ENCODE results near the gene CIC. TPM values are rescaled to one million over a fixed set of nuclear protein-coding genes. Genes with fewer than 3 reads are reported as not detected.

Gene CIC
- total and polyA plus RNA-seq, 2 of the 13 experiments (the other 11 are each of a cell fraction or from before 2014, with no cell fraction given), result 5.9 to 8.0 TPM

DNA sequence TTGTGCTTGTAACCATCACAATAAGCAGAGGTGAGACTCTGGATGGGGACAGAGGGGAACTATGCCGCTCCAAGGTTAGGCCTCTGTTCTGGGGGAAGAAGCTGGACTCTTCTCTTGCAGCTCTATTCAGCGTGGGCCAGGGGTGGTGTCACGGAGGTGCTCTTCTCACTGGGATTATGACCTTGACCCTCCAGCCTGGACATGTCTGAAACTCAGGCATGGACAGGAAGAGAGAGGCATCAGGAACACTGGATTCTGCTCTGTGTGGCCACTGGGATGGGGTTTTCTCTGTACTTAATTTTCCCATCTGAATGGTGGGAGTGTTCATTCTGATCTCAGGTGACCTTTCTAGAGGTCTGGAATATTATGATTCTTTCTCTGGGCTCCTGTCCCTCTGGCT is 64.0 kb downstream of the CIC start:
- FAIRE-seq, result no peak
- no peak overlapping the region for H3K27ac ChIP-seq (ENCODE audit: extremely low read length, insufficient read depth, low read length)
- no peak overlapping the region for H3K4me3 ChIP-seq (replicated peaks in 1 of 3; ENCODE audit: insufficient read depth in 1 of 3, low read depth in 2 of 3, low read length in 3 of 3)
- H3K4me1 ChIP-seq (ENCODE audit: insufficient read depth, low read length), result peaks cover 18% of the 10 kb centered on the region
- intact Hi-C loops (cut with micrococcal nuclease; ENCODE audit: unreplicated experiment), result no loop called here
- ATAC-seq, result peak; percentile 65; the same call in 2 of the 3 replicates
- CTCF ChIA-PET (ENCODE audit: low intra/inter-chr PET ratio, low total read pairs), result no interaction called here
- in situ Hi-C loops (cut with HindIII; ENCODE audit: extremely low pct_ligation_motif_present, low pct_unique_long_range_greater_than_20kb), result no loop called here
- POLR2A ChIA-PET, result no interaction called here
- peaks cover 3% of the 10 kb centered on the region for H3K79me2 ChIP-seq (ENCODE audit: insufficient read depth, low read length)
- no peaks in the 10 kb centered on the region for H4K20me1 ChIP-seq (ENCODE audit: insufficient read depth, low read length)
- no peak overlapping the region for H3K9ac ChIP-seq (ENCODE audit: insufficient read depth, low read depth, low read length)
- H3K27me3 ChIP-seq (ENCODE audit: control insufficient read depth in 1 of 2, insufficient read depth in 2 of 2, low read length in 2 of 2), result no peaks in the 10 kb centered on the region
- no peak overlapping the region for H2AFZ ChIP-seq (ENCODE audit: low read length)
- H3K9me3 ChIP-seq (ENCODE audit: low read length), result no peaks in the 10 kb centered on the region
- H3K36me3 ChIP-seq (replicated peaks in 1 of 2; ENCODE audit: control insufficient read depth in 1 of 2, insufficient read depth in 2 of 2, low read length in 2 of 2), result peaks cover 6 to 23% of the 10 kb centered on the region in 2 experiments; a peak in 4 of 5 replicates
- no TSS peak for BruUV-seq (replicated peaks)
- H3K4me2 ChIP-seq (ENCODE audit: low read depth, low read length), result no peak overlapping the region
- WGBS (ENCODE audit: low lambda C conversion rate), result 34% methylated on average over 3 of the region's 3 CpGs
- DNase-seq (ENCODE audit: low spot score), result no peak
- TF ChIP-seq, protein P1, sequence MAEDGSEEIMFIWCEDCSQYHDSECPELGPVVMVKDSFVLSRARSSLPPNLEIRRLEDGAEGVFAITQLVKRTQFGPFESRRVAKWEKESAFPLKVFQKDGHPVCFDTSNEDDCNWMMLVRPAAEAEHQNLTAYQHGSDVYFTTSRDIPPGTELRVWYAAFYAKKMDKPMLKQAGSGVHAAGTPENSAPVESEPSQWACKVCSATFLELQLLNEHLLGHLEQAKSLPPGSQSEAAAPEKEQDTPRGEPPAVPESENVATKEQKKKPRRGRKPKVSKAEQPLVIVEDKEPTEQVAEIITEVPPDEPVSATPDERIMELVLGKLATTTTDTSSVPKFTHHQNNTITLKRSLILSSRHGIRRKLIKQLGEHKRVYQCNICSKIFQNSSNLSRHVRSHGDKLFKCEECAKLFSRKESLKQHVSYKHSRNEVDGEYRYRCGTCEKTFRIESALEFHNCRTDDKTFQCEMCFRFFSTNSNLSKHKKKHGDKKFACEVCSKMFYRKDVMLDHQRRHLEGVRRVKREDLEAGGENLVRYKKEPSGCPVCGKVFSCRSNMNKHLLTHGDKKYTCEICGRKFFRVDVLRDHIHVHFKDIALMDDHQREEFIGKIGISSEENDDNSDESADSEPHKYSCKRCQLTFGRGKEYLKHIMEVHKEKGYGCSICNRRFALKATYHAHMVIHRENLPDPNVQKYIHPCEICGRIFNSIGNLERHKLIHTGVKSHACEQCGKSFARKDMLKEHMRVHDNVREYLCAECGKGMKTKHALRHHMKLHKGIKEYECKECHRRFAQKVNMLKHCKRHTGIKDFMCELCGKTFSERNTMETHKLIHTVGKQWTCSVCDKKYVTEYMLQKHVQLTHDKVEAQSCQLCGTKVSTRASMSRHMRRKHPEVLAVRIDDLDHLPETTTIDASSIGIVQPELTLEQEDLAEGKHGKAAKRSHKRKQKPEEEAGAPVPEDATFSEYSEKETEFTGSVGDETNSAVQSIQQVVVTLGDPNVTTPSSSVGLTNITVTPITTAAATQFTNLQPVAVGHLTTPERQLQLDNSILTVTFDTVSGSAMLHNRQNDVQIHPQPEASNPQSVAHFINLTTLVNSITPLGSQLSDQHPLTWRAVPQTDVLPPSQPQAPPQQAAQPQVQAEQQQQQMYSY (CRISPR knock-in tag; IDR thresholded peaks at IDR 0.05), result peak; percentile 34; the same call in 1 of the 2 replicates
- no peak for TF ChIP-seq JUNB (CRISPR knock-in tag; IDR thresholded peaks at IDR 0.05; ENCODE audit: borderline replicate concordance)
- no peak for TF ChIP-seq MEIS1 (CRISPR knock-in tag; IDR thresholded peaks at IDR 0.05; ENCODE audit: borderline replicate concordance)
- TF ChIP-seq POGZ (CRISPR knock-in tag; IDR thresholded peaks at IDR 0.05), result no peak
- TF ChIP-seq, protein P2, sequence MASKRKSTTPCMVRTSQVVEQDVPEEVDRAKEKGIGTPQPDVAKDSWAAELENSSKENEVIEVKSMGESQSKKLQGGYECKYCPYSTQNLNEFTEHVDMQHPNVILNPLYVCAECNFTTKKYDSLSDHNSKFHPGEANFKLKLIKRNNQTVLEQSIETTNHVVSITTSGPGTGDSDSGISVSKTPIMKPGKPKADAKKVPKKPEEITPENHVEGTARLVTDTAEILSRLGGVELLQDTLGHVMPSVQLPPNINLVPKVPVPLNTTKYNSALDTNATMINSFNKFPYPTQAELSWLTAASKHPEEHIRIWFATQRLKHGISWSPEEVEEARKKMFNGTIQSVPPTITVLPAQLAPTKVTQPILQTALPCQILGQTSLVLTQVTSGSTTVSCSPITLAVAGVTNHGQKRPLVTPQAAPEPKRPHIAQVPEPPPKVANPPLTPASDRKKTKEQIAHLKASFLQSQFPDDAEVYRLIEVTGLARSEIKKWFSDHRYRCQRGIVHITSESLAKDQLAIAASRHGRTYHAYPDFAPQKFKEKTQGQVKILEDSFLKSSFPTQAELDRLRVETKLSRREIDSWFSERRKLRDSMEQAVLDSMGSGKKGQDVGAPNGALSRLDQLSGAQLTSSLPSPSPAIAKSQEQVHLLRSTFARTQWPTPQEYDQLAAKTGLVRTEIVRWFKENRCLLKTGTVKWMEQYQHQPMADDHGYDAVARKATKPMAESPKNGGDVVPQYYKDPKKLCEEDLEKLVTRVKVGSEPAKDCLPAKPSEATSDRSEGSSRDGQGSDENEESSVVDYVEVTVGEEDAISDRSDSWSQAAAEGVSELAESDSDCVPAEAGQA (IDR thresholded peaks at IDR 0.05; ENCODE audit: low read depth), result no peak
- TF ChIP-seq, protein P2 (CRISPR knock-in tag; IDR thresholded peaks at IDR 0.05; ENCODE audit: borderline replicate concordance), result no peak
- no peak for TF ChIP-seq AKAP8 (CRISPR knock-in tag; IDR thresholded peaks at IDR 0.05)
- TF ChIP-seq AHR (CRISPR knock-in tag; IDR thresholded peaks at IDR 0.05), result no peak
- TF ChIP-seq CREB1 (IDR thresholded peaks at IDR 0.05), result no peak
- no peak for TF ChIP-seq CREB1 (CRISPR knock-in tag; IDR thresholded peaks at IDR 0.05)
- TF ChIP-seq, protein P3, sequence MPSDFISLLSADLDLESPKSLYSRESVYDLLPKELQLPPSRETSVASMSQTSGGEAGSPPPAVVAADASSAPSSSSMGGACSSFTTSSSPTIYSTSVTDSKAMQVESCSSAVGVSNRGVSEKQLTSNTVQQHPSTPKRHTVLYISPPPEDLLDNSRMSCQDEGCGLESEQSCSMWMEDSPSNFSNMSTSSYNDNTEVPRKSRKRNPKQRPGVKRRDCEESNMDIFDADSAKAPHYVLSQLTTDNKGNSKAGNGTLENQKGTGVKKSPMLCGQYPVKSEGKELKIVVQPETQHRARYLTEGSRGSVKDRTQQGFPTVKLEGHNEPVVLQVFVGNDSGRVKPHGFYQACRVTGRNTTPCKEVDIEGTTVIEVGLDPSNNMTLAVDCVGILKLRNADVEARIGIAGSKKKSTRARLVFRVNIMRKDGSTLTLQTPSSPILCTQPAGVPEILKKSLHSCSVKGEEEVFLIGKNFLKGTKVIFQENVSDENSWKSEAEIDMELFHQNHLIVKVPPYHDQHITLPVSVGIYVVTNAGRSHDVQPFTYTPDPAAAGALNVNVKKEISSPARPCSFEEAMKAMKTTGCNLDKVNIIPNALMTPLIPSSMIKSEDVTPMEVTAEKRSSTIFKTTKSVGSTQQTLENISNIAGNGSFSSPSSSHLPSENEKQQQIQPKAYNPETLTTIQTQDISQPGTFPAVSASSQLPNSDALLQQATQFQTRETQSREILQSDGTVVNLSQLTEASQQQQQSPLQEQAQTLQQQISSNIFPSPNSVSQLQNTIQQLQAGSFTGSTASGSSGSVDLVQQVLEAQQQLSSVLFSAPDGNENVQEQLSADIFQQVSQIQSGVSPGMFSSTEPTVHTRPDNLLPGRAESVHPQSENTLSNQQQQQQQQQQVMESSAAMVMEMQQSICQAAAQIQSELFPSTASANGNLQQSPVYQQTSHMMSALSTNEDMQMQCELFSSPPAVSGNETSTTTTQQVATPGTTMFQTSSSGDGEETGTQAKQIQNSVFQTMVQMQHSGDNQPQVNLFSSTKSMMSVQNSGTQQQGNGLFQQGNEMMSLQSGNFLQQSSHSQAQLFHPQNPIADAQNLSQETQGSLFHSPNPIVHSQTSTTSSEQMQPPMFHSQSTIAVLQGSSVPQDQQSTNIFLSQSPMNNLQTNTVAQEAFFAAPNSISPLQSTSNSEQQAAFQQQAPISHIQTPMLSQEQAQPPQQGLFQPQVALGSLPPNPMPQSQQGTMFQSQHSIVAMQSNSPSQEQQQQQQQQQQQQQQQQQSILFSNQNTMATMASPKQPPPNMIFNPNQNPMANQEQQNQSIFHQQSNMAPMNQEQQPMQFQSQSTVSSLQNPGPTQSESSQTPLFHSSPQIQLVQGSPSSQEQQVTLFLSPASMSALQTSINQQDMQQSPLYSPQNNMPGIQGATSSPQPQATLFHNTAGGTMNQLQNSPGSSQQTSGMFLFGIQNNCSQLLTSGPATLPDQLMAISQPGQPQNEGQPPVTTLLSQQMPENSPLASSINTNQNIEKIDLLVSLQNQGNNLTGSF (CRISPR knock-in tag; IDR thresholded peaks at IDR 0.05), result no peak
